SW480 (cell line): ENCODE results near the gene SEMA3F.

ENCODE experiments used
- DNase-seq: peaks from one replicate; pipeline ENCODE4 v3.0.0-alpha.2; 2016; ENCODE audit warnings: low spot score

The SEMA3F gene

GRCh38 chr3:50154840-50155490, at the start of gene SEMA3F:
Gene SEMA3F, plus strand, starts transcription at chr3:50155324. Its CDS starts 4,299 bp downstream, at chr3:50159623.
- DNase-seq = peak; percentile 69

DNA sequence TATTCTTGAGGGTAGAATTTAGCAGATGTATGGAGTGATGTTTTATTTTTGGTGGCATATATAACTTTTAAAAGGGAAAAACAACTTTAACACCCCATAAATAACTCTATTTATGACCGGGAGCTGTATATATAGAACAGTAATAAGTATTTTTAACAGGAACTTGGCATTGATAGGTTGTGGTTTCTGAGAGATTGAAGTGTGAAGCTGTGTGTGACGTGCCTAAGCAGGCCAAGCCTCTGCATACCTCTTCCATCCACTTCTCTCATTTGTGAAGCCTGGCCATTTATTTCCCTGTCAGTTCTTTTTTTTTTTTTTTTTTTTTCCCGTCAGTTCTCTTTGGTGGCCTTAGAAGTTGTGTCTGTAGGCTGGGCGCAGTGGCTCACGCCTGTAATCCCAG, 43.4 kb upstream of the SEMA3F start:
- no peak for DNase-seq

DNA sequence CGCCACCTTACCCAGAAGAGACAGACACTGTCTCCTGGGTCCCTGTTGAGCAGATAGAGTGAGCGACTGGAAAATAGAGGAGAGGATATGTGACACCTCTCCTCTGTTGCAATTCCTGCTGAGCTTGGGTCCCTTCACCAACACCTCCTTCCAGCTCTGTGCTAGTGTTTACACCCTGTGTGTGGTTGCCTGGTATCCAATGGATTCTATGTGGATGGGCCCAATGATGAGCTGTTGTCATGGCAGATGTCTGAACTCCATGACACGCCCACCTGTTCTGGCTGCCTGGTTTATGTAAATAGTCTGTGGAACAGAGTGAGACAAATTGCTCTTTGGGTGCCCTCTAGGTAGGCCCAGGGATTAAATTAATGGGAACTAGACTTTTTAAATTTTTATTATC, 42.7 kb upstream of the SEMA3F start:
- no peak for DNase-seq

GRCh38 chr3:50117120-50117519, 38.0 kb upstream of the SEMA3F start:
- no peak for DNase-seq

DNA sequence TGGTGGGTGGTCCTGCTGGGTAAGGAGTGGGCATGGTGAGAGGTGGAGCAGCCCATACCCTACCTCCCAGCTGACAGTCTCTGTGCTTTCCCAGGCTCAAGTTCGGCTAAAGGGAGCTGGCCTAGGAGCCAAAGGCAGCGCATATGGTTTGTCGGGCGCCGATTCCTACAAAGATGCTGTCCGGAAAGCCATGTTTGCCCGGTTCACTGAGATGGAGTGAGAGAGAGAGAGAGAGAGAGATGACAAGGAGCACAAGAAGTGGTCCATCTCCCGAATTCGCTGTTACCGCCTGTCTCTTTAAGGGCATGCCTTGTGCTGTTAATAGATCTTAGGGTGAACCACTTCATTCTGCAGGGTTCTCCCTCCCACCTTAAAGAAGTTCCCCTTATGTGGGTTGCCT, 36.9 kb upstream of the SEMA3F start:
- DNase-seq = no peak

DNA sequence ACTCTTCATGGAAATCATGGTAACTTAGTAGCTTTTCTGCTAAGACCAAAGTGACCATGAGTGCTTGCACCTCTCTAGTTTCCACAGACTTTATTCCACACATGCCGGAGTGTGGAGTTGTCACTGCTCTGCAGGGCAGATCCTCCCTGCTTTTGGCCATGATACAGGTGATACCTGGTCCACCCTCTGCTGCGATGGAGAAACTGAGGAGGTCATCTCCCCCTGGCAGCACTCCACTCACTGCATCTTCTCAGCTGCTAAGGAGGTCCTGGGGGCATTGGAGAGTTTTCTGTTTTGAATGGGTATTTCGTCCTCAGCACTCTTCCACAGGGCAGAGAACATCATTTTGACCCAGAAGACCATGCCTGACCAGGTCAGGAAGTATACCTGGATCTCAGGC, 35.3 kb upstream of the SEMA3F start:
- DNase-seq = no peak

DNA sequence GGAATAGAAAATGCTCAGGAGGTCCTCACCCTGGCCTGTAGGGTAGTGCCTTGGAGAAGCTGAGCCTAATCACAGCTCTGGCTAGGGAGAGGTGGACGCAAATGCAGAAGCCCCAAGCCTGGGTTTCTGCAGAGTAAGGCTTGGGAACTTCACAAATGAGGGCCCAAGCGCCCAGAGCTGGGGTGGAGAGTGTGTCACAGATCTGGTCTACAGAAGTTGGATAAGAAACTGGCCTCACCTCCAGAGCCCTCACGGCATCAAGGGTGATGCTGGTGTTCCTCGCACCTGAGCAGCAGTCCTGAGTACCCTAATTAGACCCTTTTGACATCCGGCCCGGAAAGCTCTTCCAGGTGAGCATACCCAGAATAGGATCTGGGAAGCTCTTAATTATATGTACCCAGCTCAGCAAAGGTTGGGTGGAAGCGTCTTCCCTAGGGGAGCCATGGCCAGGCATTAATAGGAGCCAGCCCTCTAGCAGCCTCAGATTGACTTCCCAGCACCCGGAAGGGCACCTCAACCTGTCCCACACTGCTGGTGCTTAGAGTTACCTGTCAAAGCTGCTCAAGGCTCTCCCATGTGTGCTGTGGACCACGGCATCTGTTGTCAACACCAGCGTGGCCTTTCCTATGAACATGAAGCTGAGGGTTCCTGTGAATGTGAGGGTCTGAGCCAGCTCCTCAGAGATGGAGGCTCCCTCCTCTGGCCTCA, 34.6 kb upstream of the SEMA3F start:
- DNase-seq = no peak

DNA sequence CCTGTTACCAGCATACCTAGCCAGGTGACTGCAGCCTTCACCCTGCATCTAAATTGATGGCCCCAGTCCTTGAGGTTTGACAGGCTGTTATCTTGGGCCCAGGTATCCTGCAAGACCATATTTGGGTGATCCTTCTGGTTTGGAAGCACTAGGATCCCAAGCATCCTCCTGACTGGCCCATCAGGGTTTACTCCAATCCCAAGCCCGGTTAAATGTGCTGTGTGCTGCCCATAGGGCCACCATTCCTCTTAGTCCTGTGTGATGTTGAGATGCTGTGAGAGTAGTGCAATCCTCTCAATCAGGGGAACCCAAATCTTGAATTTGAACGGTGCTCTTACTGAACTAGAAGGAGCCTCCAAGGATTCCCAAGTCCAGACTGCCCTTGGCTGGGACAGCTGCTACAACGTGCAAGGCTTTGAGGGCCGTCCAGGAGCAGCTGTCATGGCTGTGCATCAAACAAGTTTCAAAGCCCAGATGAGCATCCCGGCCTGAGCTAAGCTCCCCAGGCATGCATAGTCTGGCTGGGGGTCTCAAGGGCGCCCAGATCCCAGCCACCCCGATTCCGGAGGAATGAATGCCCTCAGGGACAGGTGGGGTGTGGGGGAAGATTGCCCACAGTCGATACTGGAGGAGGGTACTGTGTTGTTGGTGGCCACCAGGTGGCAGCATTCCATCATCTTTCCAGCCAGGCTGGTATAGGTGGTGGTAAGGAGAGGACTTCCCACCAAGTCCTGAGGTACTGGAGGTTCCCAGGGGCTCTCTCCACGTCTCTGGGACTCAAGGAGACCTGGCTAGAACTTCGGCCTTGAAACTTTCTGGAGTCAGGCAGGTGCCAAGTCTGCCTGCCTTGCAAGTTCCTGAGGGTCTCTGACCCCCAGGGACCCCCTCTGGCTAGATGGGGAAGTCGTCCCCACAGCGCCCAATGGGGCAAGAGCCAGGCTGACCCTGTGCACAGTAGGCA, 33.8 kb upstream of the SEMA3F start:
- peak; percentile 79 for DNase-seq

GRCh38 chr3:50122071-50122470, 33.1 kb upstream of the SEMA3F start:
- no peak for DNase-seq

GRCh38 chr3:50122661-50123391, 32.3 kb upstream of the SEMA3F start:
- DNase-seq = no peak

DNA sequence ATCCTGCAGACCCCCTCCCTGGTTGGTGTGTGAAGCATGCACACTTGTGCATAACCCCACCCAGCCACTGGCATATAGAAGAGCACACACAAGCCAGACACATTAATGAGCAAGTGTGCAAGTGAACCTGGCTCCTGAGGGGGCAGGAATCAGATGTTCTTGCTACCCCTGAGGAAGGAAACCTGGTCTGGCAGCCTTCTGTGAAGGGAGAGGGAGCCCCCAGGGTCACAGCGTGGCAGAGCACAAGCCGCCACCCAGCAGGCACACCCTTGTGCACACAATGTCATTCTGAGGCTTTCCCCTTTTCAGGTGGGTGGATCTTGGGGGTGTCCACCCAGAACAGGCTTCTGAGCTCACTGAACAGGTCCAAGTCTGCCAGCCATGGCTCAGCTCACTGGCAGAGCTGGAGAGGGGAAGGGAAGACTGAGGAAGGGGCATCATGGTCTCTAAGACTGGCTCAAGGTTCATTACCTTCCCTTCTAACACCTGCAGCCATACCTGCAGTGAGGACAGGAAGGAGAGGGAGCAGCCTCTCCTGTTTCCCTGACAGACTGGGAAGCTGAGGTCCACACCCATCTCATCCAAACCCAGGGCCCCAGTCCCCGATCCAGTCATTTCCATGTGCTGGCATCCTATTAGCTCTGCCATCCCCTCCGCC, 31.6 kb upstream of the SEMA3F start:
- no peak for DNase-seq

DNA sequence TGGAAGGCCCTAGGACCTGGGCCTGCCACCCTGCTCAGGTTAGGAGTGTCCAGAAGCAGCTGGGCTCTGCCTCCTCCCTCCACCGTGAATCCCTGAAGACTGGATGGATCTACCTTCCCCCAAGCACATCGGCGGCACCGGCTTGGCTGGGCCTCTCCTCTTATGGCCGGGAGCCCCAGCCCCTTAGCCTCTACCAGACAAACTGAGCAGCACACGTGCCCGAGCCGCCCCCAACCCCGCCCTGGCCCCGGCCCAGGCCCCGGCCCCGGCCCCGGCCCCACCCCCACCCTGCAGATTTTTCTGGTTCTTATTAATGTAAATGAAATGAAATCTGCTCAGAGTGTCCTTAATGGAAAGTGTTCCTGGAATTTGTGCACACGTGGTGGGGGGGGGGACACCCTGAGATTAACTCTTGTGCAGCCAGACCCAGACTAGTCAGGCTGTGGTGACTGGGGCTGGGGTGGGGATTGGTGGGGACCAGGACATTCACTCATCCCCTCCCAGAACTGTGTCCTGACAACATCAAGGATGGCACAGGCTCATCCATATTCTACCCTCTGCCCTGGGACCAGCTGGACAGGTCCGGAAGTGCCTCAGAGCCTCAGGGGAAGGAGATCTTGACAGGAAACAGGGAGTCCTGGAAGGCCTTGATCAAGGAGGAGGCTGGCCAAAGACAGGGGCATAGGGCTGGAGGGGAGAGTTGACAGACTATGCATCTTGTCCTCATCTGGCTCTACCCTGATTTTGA, 30.9 kb upstream of the SEMA3F start:
- no peak for DNase-seq

DNA sequence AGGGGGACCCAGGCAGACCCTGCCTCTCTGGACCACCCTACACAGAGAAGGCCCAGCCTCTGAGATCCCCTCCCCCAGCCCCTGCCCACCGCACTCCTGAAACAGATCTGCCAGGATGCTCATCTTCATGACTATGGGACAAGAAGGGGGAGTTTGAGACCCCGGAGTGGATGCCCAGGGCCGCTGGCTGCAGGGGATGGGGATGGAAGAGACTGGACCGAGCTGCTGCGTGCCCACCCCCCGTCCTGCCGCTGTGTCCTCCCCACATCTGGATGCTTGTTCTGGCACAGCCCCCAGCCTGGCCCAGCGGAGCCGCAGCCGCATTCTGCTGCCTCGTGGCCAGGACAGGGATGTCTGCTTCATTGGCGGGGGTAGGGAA, 30.3 kb upstream of the SEMA3F start:
- DNase-seq = no peak

- no peak for DNase-seq
These were observed 29.4 kb upstream of the SEMA3F start for GRCh38 chr3:50125541-50126286.

- DNase-seq = no peak
These were observed 28.6 kb upstream of the SEMA3F start for GRCh38 chr3:50126287-50127211.

DNA sequence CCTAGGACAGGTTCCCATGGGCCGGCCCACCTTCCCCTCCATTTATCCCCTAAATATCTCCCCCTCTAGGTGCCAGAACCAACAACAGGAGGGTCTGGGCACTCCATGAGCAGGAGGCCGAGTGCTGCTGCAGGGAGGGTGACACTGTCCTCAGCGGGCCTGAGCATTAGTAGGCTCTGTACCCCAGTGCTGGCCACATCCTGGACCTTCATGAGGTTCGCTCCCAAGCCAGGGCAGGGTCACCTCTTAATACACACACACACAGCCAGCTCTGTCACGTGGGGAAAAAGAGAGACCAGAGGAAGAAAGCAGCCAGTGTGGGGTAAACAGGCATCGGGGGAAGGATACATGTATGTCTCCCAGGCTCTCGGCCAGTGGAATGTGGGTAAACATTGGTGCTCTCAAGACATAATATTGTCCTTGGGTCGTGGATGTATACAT, 27.9 kb upstream of the SEMA3F start:
- no peak for DNase-seq

DNA sequence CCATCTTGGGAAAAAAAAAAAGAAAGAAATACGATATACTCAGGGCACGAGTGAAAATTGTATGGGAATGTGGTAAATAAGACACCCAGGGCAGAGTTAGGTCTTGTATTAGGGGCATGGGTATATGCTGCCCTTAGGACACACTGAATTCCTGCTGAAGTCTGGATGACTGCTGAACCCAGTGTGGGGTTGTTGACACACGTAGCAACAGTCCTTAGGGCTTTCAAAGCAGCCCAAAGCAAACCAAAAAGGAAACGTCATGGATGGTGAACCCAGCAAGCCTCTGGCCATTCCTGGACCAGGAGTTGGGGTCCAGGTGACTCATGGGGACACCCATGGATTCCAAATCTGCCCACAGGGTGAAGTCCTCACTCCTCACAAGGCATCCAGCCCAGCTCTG, 27.1 kb upstream of the SEMA3F start:
- no peak for DNase-seq

DNA sequence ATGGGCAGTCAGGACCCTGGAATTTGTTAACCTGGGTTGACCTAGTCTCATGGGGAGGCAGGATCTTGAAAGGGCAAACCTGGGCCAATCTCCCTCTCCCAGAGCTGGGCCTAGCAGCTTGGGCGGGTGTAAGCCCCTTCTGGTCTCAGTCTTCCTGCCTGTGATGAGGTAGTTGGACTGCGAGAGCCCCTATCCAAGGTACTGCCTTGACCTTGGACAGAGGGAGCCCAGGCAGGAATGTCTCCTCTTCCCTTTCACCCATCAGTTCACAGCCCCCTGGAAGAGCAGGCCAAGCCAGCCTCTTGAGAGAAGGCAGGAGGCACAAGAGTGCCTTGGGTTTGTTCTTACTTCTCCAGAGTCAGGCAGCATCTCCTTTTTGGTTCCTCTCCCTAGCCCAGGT, 24.7 kb upstream of the SEMA3F start:
- DNase-seq = no peak
